ENCODE data around the gene ANK2. TPM values are rescaled to one million over a fixed set of nuclear protein-coding genes. Genes with fewer than 3 reads are reported as not detected.

Gene ANK2
- total and polyA plus RNA-seq, 5 donors from 2014 or later = not detected

DNA sequence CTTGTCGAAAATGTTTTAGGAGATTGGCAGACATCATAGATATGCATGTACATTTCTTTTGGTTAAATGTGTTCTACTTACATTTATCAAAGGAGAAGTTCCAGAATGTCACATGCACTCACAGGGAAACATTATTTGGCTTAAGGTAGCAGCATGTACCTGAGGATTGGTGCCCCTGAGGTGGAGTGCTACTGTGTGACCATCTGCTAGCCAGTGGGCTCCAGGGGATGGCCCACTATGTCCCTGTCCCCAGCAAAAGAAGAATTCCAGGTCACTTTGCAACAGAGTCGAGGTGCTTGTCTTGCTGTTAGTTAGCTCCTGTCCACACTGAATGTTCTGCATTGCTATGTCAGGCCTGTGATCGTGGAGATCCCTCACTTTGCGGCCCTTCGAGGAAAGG lies 283.2 kb downstream of the ANK2 start:
- H3K4me1 ChIP-seq (ENCODE audit: control insufficient read depth, insufficient read depth, low read length, poor library complexity, severe bottlenecking) = no peaks in the 10 kb centered on the region
- Mint-ChIP-seq H3K27me3 (no peaks in the 10 kb centered on the region), H3K4me1 (no peaks in the 10 kb centered on the region), H3K9me3 (no peaks in the 10 kb centered on the region), H3K4me3 (no peak overlapping the region), H3K27ac (no peak overlapping the region), H3K36me3 (no peaks in the 10 kb centered on the region)
- H3K9me3 ChIP-seq (ENCODE audit: control insufficient read depth in 2 of 2, low read length in 2 of 2) = no peaks in the 10 kb centered on the region
- DNase-seq (no peak), ATAC-seq (ENCODE audit: low read depth in 2 of 2) (no peak)
- H3K4me3 ChIP-seq (ENCODE audit: low read depth, low read length) = no peak overlapping the region
- H3K36me3 ChIP-seq (ENCODE audit: control insufficient read depth, insufficient read depth, low read length) = no peaks in the 10 kb centered on the region
- no peak overlapping the region for H3K27ac ChIP-seq (ENCODE audit: insufficient read depth, low read length, poor library complexity, severe bottlenecking)
- H3K27me3 ChIP-seq (ENCODE audit: control insufficient read depth, insufficient read depth, low read length) = no peaks in the 10 kb centered on the region

GRCh38 chr4:113335746-113336145 lies 286.3 kb downstream of the ANK2 start:
- no peaks in the 10 kb centered on the region for H3K9me3 ChIP-seq (ENCODE audit: control insufficient read depth in 2 of 2, low read length in 2 of 2)
- H3K27me3 ChIP-seq (ENCODE audit: control insufficient read depth, insufficient read depth, low read length) = no peaks in the 10 kb centered on the region
- Mint-ChIP-seq H3K36me3 (peaks cover 5% of the 10 kb centered on the region), H3K9me3 (peaks cover 0 to 3% (median 0%) of the 10 kb centered on the region in 7 donors), H3K27ac (no peak overlapping the region), H3K4me1 (no peaks in the 10 kb centered on the region), H3K27me3 (no peaks in the 10 kb centered on the region), H3K4me3 (no peak overlapping the region)
- DNase-seq = no peak
- no peaks in the 10 kb centered on the region for H3K36me3 ChIP-seq (ENCODE audit: control insufficient read depth, insufficient read depth, low read length)
- no peak for ATAC-seq (ENCODE audit: low read depth in 2 of 2)
- H3K4me3 ChIP-seq (ENCODE audit: low read depth, low read length) = no peak overlapping the region
- H3K27ac ChIP-seq (ENCODE audit: insufficient read depth, low read length, poor library complexity, severe bottlenecking) = no peak overlapping the region
- no peaks in the 10 kb centered on the region for H3K4me1 ChIP-seq (ENCODE audit: control insufficient read depth, insufficient read depth, low read length, poor library complexity, severe bottlenecking)

DNA sequence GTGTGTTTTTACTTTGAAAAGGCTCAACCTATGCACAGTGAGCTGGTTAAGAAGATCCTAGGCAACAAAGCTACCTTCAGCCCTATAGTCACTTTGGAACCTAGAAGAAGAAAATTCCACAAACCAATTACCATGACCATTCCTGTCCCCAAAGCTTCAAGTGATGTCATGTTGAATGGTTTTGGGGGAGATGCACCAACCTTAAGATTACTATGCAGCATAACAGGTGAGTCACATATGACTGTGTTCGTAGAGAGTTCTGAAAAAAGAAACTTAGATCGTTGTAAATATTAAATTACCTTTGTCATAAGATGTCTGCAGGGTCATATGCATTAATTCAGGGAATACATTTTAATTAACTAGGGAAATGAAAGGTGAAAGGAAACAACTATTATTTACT lies 287.1 kb downstream of the ANK2 start:
- no peak overlapping the region for H3K4me3 ChIP-seq (ENCODE audit: low read depth, low read length)
- Mint-ChIP-seq H3K36me3 (peaks cover 5% of the 10 kb centered on the region), H3K4me1 (no peaks in the 10 kb centered on the region), H3K27ac (no peak overlapping the region), H3K4me3 (no peak overlapping the region), H3K9me3 (peaks cover 0 to 3% (median 0%) of the 10 kb centered on the region in 7 donors), H3K27me3 (no peaks in the 10 kb centered on the region)
- ATAC-seq (ENCODE audit: low read depth in 2 of 2) (no peak), DNase-seq (no peak)
- H3K9me3 ChIP-seq (ENCODE audit: control insufficient read depth in 2 of 2, low read length in 2 of 2) = no peaks in the 10 kb centered on the region
- no peak overlapping the region for H3K27ac ChIP-seq (ENCODE audit: insufficient read depth, low read length, poor library complexity, severe bottlenecking)
- no peaks in the 10 kb centered on the region for H3K4me1 ChIP-seq (ENCODE audit: control insufficient read depth, insufficient read depth, low read length, poor library complexity, severe bottlenecking)
- H3K27me3 ChIP-seq (ENCODE audit: control insufficient read depth, insufficient read depth, low read length) = no peaks in the 10 kb centered on the region
- H3K36me3 ChIP-seq (ENCODE audit: control insufficient read depth, insufficient read depth, low read length) = no peaks in the 10 kb centered on the region

GRCh38 chr4:113339430-113339813 lies 290.0 kb downstream of the ANK2 start:
- H3K9me3 Mint-ChIP-seq = peaks cover 0 to 3% (median 0%) of the 10 kb centered on the region in 7 donors
- Histone ChIP-seq H3K27me3 (ENCODE audit: control insufficient read depth, insufficient read depth, low read length) (no peaks in the 10 kb centered on the region), H3K36me3 (ENCODE audit: control insufficient read depth, insufficient read depth, low read length) (no peaks in the 10 kb centered on the region), H3K4me3 (ENCODE audit: low read depth, low read length) (no peak overlapping the region), H3K9me3 (ENCODE audit: control insufficient read depth in 2 of 2, low read length in 2 of 2) (no peaks in the 10 kb centered on the region), H3K4me1 (ENCODE audit: control insufficient read depth, insufficient read depth, low read length, poor library complexity, severe bottlenecking) (no peaks in the 10 kb centered on the region), H3K27ac (ENCODE audit: insufficient read depth, low read length, poor library complexity, severe bottlenecking) (no peak overlapping the region)
- H3K36me3 Mint-ChIP-seq = peaks cover 5% of the 10 kb centered on the region
- no peak overlapping the region for H3K4me3 Mint-ChIP-seq
- peaks cover 8% of the 10 kb centered on the region for H3K27me3 Mint-ChIP-seq
- H3K4me1 Mint-ChIP-seq = no peaks in the 10 kb centered on the region
- no peak overlapping the region for H3K27ac Mint-ChIP-seq
- no peak for ATAC-seq (ENCODE audit: low read depth in 2 of 2)
- DNase-seq = no peak

- H3K27ac Mint-ChIP-seq = no peak overlapping the region
- H3K36me3 Mint-ChIP-seq = peaks cover 5% of the 10 kb centered on the region
- Histone ChIP-seq H3K4me3 (ENCODE audit: low read depth, low read length) (no peak overlapping the region), H3K27me3 (ENCODE audit: control insufficient read depth, insufficient read depth, low read length) (no peaks in the 10 kb centered on the region), H3K36me3 (ENCODE audit: control insufficient read depth, insufficient read depth, low read length) (no peaks in the 10 kb centered on the region), H3K27ac (ENCODE audit: insufficient read depth, low read length, poor library complexity, severe bottlenecking) (no peak overlapping the region), H3K9me3 (ENCODE audit: control insufficient read depth in 2 of 2, low read length in 2 of 2) (no peaks in the 10 kb centered on the region), H3K4me1 (ENCODE audit: control insufficient read depth, insufficient read depth, low read length, poor library complexity, severe bottlenecking) (no peaks in the 10 kb centered on the region)
- H3K4me3 Mint-ChIP-seq = no peak overlapping the region
- peaks cover 14% of the 10 kb centered on the region for H3K27me3 Mint-ChIP-seq
- H3K9me3 Mint-ChIP-seq = peaks cover 0 to 3% (median 0%) of the 10 kb centered on the region in 7 donors
- ATAC-seq (ENCODE audit: low read depth in 2 of 2) = no peak
- no peak for DNase-seq
- no peaks in the 10 kb centered on the region for H3K4me1 Mint-ChIP-seq
Measured at GRCh38 chr4:113344100-113344499, 294.6 kb downstream of the ANK2 start.

DNA sequence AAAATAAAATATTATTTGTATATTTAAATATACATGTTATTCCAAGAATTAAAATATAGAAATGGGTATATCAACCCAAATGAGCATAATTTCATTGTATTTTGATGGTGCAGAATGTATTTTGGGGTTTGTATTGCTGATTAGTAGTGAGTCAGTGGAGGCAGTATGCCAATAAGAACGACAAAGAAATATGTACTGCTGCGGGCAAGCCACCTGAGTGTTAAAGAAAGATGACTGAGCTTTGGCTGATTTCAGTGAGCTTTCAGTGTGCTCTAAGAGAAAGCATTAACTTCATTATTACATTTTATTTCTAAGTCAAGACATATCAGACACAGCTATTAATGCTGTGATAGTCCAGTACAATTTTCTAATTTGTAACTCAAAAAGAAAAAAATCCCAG lies 297.8 kb downstream of the ANK2 start:
- H3K9me3 Mint-ChIP-seq = no peaks in the 10 kb centered on the region
- Histone ChIP-seq H3K9me3 (ENCODE audit: control insufficient read depth in 2 of 2, low read length in 2 of 2) (no peaks in the 10 kb centered on the region), H3K27ac (ENCODE audit: insufficient read depth, low read length, poor library complexity, severe bottlenecking) (no peak overlapping the region), H3K36me3 (ENCODE audit: control insufficient read depth, insufficient read depth, low read length) (no peaks in the 10 kb centered on the region), H3K27me3 (ENCODE audit: control insufficient read depth, insufficient read depth, low read length) (peaks cover 4% of the 10 kb centered on the region), H3K4me1 (ENCODE audit: control insufficient read depth, insufficient read depth, low read length, poor library complexity, severe bottlenecking) (no peaks in the 10 kb centered on the region), H3K4me3 (ENCODE audit: low read depth, low read length) (no peak overlapping the region)
- no peaks in the 10 kb centered on the region for H3K36me3 Mint-ChIP-seq
- no peaks in the 10 kb centered on the region for H3K4me1 Mint-ChIP-seq
- H3K27ac Mint-ChIP-seq = no peak overlapping the region
- ATAC-seq (ENCODE audit: low read depth in 2 of 2) (no peak), DNase-seq (no peak)
- peaks cover 14% of the 10 kb centered on the region for H3K27me3 Mint-ChIP-seq
- no peak overlapping the region for H3K4me3 Mint-ChIP-seq

GRCh38 chr4:113349430-113349829 lies 300.0 kb downstream of the ANK2 start:
- no peak for DNase-seq
- Mint-ChIP-seq H3K9me3 (peaks cover 0 to 4% (median 0%) of the 10 kb centered on the region in 7 donors), H3K4me3 (no peak overlapping the region), H3K27ac (no peak overlapping the region), H3K27me3 (peaks cover 6% of the 10 kb centered on the region), H3K36me3 (no peaks in the 10 kb centered on the region), H3K4me1 (no peaks in the 10 kb centered on the region)
- Histone ChIP-seq H3K4me1 (ENCODE audit: control insufficient read depth, insufficient read depth, low read length, poor library complexity, severe bottlenecking) (no peaks in the 10 kb centered on the region), H3K9me3 (ENCODE audit: control insufficient read depth in 2 of 2, low read length in 2 of 2) (no peaks in the 10 kb centered on the region), H3K27ac (ENCODE audit: insufficient read depth, low read length, poor library complexity, severe bottlenecking) (no peak overlapping the region), H3K4me3 (ENCODE audit: low read depth, low read length) (no peak overlapping the region), H3K36me3 (ENCODE audit: control insufficient read depth, insufficient read depth, low read length) (no peaks in the 10 kb centered on the region), H3K27me3 (ENCODE audit: control insufficient read depth, insufficient read depth, low read length) (peaks cover 4% of the 10 kb centered on the region)
- no peak for ATAC-seq (ENCODE audit: low read depth in 2 of 2)

GRCh38 chr4:113350576-113350975 lies 301.1 kb downstream of the ANK2 start:
- Histone ChIP-seq H3K27me3 (ENCODE audit: control insufficient read depth, insufficient read depth, low read length) (peaks cover 4% of the 10 kb centered on the region), H3K9me3 (ENCODE audit: control insufficient read depth in 2 of 2, low read length in 2 of 2) (no peaks in the 10 kb centered on the region), H3K27ac (ENCODE audit: insufficient read depth, low read length, poor library complexity, severe bottlenecking) (no peak overlapping the region), H3K36me3 (ENCODE audit: control insufficient read depth, insufficient read depth, low read length) (no peaks in the 10 kb centered on the region), H3K4me1 (ENCODE audit: control insufficient read depth, insufficient read depth, low read length, poor library complexity, severe bottlenecking) (no peaks in the 10 kb centered on the region), H3K4me3 (ENCODE audit: low read depth, low read length) (no peak overlapping the region)
- no peak for ATAC-seq (ENCODE audit: low read depth in 2 of 2)
- Mint-ChIP-seq H3K27me3 (peaks cover 9% of the 10 kb centered on the region), H3K9me3 (peaks cover 0 to 4% (median 0%) of the 10 kb centered on the region in 7 donors), H3K4me3 (no peak overlapping the region), H3K4me1 (peaks cover under 1 to 10% (median 7%) of the 10 kb centered on the region in 4 donors), H3K27ac (no peak overlapping the region), H3K36me3 (no peaks in the 10 kb centered on the region)
- DNase-seq = no peak

Data from CD4-positive, CD25-positive, alpha-beta regulatory T cell (primary cell).